Stimulated activated naive CD8-positive, alpha-beta T cell treated with anti-CD3 and anti-CD28 coated beads, Interleukin-15, Interleukin-2, amounts not matched to agents 100 U/mL and 50 U/mL, for 24 hours (primary cell): ENCODE results near the gene FBN3.
A peak's percentile ranks its signal among the peaks of the same experiment; 100 is the strongest.
"Not testable (repeated sequence)": the region's sequence is repeated elsewhere in the genome, so short reads cannot be mapped to it uniquely, and the experiment has no call there.

Source experiments
- ATAC-seq: fragments of 150-1000 bp; cut with Tn5 transposase; one replicate; pipeline ENCODE4 v1.10.0; 2021
- DNase-seq: peaks from one replicate; pipeline ENCODE4 v3.0.0; 2021

The FBN3 gene

GRCh38 chr19:8056533-8056932, 92.9 kb downstream of the FBN3 start:
- no peak for ATAC-seq

DNA sequence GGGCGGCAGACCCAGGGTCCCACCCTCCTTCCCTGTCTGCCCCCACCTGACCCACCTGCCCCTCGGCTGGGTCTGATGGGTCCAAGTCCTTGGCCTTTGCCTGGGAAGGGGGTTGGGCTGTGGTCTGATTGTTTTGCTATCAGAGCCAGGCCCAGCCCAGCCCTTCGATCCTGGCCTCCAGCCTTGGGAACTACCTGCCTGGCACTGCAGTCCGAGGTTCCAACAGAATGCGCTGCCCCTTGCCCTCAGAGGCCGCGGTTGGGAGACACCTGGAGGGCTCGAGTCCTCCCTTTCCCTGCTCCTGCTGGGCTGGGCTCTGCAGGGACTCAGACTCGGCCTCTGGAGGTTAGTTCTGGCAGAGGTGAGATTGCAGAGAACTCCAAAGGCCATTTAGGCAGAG, 95.2 kb downstream of the FBN3 start:
- no peak for DNase-seq
- ATAC-seq = no peak

More at GRCh38 chr19:8056533-8056932, 92.9 kb downstream of the FBN3 start:
- DNase-seq = no peak

DNA sequence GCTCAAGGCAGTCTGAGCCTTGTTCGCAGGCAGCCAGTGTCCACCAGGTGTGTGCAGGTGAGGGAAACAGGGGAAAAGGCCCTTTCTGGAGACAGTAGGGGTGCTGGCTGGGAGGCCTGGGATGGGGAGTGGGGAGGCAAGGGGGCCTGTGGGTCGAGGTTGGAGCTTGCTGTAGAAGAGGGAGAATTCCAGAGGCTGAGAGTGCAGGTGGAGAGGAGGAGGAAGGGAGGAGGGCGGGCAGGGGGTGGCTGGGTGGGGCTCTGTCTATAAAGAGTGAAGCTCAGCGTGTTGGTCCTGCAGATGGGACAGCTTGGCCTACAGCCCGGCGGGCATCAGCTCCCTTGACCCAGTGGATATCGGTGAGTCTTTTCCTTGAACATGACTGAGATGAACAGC, 96.9 kb downstream of the FBN3 start, which contains the start of gene CCL25:
TSS of gene CCL25 (plus strand) at position 297 of the 396 bp plus-strand sequence. CDS start 290 bp downstream, outside the sequence.
- DNase-seq (no peak), ATAC-seq (no peak)

DNA sequence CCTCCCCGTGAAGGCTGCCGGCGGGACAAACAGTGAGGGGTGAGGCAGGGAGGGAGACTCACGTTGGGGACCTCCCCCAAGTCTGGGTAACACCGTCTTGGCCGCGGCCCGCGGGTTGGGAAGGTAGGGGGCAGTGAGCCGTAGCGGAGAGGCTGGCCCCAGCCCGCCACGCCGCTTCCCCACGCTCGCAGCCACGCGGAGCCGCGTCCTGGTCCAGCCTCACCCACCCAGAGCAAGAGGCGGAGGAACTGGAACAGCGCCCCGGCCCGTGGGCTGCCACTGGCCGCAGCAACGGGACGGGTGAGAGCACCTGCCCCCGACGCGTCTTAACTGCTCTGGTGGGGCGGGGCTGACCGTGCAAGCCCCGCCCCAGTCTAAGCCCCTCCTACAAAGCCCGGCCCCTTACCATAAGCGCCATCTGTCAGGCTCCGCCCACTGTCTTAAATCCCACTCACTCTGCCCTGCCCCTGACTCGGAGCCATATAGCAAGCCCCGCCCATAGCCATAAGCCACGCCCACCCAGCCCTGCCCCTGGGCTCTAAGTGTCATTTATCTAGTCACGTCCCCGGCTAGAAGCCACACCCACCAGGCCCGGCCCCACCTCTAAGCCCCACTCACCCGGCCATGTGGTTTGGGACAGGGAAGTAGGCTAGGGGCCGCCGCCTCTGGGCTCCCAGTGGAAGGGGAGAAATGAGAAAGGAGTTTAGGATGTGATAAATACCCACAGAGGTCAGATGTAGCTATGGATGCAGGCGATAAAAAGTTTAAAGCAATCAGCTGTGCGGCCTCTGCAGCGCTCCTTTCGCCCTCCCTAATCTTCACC, 98.9 kb downstream of the FBN3 start:
- DNase-seq (peak; percentile 97), ATAC-seq (peak; percentile 97)

- no peak for ATAC-seq
- no peak for DNase-seq
Observed at GRCh38 chr19:8046569-8047165, 102.7 kb downstream of the FBN3 start.

DNA sequence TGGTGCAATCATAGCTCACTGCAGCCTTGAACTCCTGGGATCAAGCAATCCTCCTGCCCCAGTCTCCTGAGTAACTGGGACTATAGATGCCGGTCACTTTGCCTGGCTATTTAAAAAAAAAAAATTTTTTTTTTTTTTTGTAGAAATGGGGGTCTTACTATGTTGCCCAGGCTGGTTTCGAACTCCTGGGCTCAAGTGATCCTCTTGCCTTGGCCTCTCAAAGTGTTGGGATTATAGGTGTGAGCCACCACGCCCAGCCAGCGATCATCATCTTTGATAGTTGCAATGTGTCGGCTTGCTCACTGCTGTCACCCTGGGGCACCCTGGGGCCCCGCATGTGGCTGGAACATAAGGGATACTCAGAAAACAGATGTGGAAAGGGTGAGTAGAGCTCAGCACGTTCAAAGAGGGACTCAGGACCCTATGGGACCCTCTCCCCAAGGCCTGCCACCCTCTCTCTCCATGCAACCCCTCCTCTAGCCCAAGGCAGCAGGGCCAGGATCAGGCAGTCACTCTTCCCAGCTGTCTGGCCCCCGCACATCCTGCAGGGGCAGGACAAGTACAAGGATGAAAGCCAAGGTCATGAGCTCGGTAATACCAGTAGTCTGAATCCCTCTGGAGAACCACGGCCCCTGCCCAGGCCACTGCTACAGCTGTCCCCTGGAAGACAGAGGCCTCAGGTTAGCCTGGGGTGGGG, 103.4 kb downstream of the FBN3 start:
- no peak for ATAC-seq
- no peak for DNase-seq

DNA sequence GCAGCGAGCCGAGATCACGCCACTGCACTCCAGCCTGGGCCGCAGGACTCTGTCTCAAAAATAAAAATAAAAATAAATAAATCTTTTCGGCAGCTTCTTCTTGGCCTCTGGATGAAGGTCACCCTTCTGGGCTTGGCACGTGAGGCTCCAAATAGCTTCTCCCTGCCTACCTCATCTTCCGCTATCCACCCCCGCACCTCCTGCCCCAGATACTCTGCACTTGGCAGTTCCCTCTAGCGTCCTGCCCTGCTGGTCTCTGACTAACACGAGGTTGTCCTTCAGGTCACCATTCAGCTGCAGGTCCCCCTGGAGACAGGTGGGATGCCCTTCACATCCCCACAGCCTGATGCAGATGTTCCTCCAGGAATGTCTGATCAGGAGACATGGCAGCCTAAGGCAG, 105.4 kb downstream of the FBN3 start:
- ATAC-seq (no peak), DNase-seq (no peak)

- DNase-seq (no peak), ATAC-seq (no peak)
Observed at GRCh38 chr19:8042900-8043299, 106.5 kb downstream of the FBN3 start.

- ATAC-seq = no peak
- no peak for DNase-seq
Observed at GRCh38 chr19:8041531-8041931, 107.9 kb downstream of the FBN3 start.

- ATAC-seq (no peak), DNase-seq (no peak)
Observed at GRCh38 chr19:8039231-8039630, 110.2 kb downstream of the FBN3 start.

DNA sequence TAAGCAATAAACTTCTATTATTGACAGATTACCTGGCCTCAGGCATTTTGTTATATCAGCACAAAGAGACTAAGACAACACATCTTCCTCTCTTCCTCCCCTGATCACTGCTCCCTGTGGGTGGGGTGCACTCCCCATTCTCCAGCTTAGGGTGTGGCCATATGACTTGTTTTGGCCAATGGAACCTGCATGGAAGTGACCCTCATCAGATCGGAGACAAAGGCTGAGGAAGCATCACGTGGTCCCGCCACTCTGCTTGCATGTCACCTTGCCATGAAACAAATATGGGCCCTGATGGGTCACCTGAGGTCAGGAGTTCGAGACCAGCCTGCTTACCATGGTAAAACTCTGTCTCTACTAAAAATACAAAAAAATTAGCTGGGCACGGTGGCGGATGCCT, 110.6 kb downstream of the FBN3 start:
- no peak for ATAC-seq
- DNase-seq = no peak

GRCh38 chr19:8036434-8037099, 112.8 kb downstream of the FBN3 start:
- DNase-seq (no peak), ATAC-seq (no peak)

DNA sequence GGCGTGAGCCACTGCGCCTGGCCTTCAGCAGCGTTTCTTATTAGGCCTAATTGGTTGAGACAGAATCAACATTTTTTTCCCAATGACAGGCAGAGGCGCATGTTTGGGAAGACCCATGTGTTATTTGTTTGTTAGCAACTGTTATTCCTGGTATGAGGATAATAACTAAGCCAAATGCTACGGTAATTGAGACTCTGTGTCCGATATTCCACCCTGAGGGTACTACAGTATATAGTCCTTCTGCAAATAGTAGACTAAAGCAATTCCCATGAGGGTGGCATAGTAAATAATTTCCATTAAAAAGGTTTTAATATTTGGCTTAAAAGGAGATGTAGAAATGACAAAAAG, 115.2 kb downstream of the FBN3 start:
- ATAC-seq (no peak), DNase-seq (no peak)

DNA sequence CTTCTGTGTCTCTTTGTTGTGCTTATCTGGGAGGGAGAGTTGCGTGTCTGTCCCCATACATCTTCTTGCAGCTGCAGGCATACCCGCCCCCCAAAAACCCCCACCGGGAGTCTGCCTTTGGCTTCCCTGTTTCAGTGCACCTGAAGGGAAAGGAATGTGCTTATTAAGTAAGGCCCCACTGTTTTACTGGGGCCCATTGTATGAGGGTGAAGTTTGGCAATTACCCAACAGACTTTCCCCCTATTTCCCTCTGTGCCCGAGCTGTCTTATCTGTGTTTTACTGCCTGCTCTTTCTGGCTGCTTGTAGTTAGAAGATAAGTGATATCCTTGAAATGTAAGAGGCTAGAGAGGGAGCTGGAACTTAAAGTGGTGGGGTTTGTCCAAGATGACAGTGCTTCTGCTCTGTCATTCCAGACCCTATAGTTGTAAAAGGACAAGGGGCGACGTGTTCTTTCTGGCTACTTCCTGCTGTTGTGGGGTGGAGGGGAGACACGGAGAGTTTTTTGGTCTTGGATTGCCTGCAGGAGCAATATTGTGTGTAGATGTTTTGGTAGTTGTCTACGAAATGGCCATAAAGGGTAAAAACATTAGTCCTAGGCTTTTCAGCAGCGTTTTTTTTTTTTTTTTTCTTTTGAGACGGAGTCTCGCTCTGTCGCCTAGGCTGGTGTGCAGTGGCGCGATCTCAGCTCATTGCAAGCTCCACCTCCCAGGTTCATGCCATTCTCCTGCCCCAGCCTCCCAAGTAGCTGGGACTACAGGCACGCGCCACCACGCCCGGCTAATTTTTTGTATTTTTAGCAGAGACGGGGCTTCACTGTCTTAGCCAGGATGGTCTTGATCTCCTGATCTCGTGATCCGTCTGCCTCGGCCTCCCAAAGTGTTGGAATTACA, 115.9 kb downstream of the FBN3 start:
- DNase-seq, ATAC-seq: not testable (repeated sequence)

GRCh38 chr19:8030960-8031359, 118.4 kb downstream of the FBN3 start:
- no peak for ATAC-seq
- DNase-seq = no peak

- no peak for ATAC-seq
- DNase-seq = no peak
Observed at GRCh38 chr19:8028951-8029491, 120.4 kb downstream of the FBN3 start.

- DNase-seq (no peak), ATAC-seq (no peak)
Observed at GRCh38 chr19:8025316-8025715, 124.1 kb downstream of the FBN3 start.

- ATAC-seq, DNase-seq: not testable (repeated sequence)
Observed at GRCh38 chr19:8024256-8024655, 125.1 kb downstream of the FBN3 start.

- ATAC-seq (no peak), DNase-seq (no peak)
Observed at GRCh38 chr19:8023371-8023770, 126.0 kb downstream of the FBN3 start.

GRCh38 chr19:8022275-8022674, 127.1 kb downstream of the FBN3 start:
- no peak for ATAC-seq
- DNase-seq = no peak

GRCh38 chr19:8021374-8021773, 128.0 kb downstream of the FBN3 start:
- ATAC-seq = no peak
- no peak for DNase-seq
